K562 (cell line): Measurements from ENCODE around the gene SLC7A4. TPM values are rescaled to one million over a fixed set of nuclear protein-coding genes. Genes with fewer than 3 reads are reported as not detected.

Source experiments
- ARNT ChIP-seq, 2 experiments: fragments of 450-650 bp; IDR thresholded peaks; 2 replicates each; pipeline ENCODE4 v1.6.1; 2016; ENCODE audit warnings: mild to moderate bottlenecking in 1 of 2
- ATF4 ChIP-seq: fragments of 450-650 bp; formaldehyde crosslinking; IDR thresholded peaks from 2 replicates; pipeline ENCODE4 v1.4.0; 2022; ENCODE audit warnings: mild to moderate bottlenecking, moderate library complexity
- C11orf30 ChIP-seq: fragments of 450-650 bp; IDR thresholded peaks from 2 replicates; pipeline ENCODE4 v1.6.1; 2016; ENCODE audit warnings: low read depth, mild to moderate bottlenecking
- CBX1 ChIP-seq: sonication (generic); IDR thresholded peaks from 2 replicates; pipeline ENCODE4 v1.6.1; 2016; ENCODE audit warnings: antibody characterized with exemption, low read depth, mild to moderate bottlenecking
- CHD2 ChIP-seq: IDR thresholded peaks from 2 replicates; pipeline ENCODE4 v1.6.1; 2011; ENCODE audit warnings: low read depth, low read length
- E2F1 ChIP-seq: sonication (generic); formaldehyde crosslinking; IDR thresholded peaks from 2 replicates; pipeline ENCODE4 v1.8.1; 2023; ENCODE audit warnings: mild to moderate bottlenecking, missing genetic modification reagents, moderate library complexity
- FOXJ3 ChIP-seq: sonication (generic); formaldehyde crosslinking; IDR thresholded peaks from 2 replicates; pipeline ENCODE4 v1.4.0; 2020; ENCODE audit warnings: mild to moderate bottlenecking, missing genetic modification reagents
- KLF1 ChIP-seq: fragments of 450-650 bp; IDR thresholded peaks from 2 replicates; pipeline ENCODE4 v1.6.1; 2016; ENCODE audit warnings: missing genetic modification characterization, missing compliant biosample characterization
- MIER1 ChIP-seq: fragments of 450-650 bp; IDR thresholded peaks from 2 replicates; pipeline ENCODE4 v1.6.1; 2016; ENCODE audit warnings: antibody characterized with exemption, mild to moderate bottlenecking, low read depth
- NR2C2 ChIP-seq, 2 experiments: fragments of 200-800 bp in 1 of 2; sonication (Bioruptor generic) in 1 of 2; sonication (generic) in 1 of 2; formaldehyde crosslinking in 1 of 2; IDR thresholded peaks; 2 replicates each; pipeline versions ENCODE4 v1.6.1 to v1.8.0; 2016 to 2022; ENCODE audit warnings: mild to moderate bottlenecking in 1 of 2, missing compliant biosample characterization in 1 of 2, missing genetic modification characterization in 1 of 2, missing genetic modification reagents in 1 of 2
- NR4A1 ChIP-seq, 2 experiments: fragments of 250-450 bp in 1 of 2; fragments of 450-650 bp in 1 of 2; sonication (Bioruptor Pico) in 1 of 2; IDR thresholded peaks; 2 replicates each; pipeline versions ENCODE4 v1.4.0 to v1.6.1; 2016 to 2020; ENCODE audit warnings: mild to moderate bottlenecking in 2 of 2, missing compliant biosample characterization in 1 of 2, missing genetic modification characterization in 1 of 2, moderate library complexity in 1 of 2
- PHTF2 ChIP-seq: fragments of 250-450 bp; sonication (Bioruptor Pico); IDR thresholded peaks from 2 replicates; pipeline ENCODE4 v1.5.0; 2021; ENCODE audit warnings: mild to moderate bottlenecking
- PML ChIP-seq: IDR thresholded peaks from 2 replicates; pipeline ENCODE4 v1.6.1; 2012; ENCODE audit warnings: low read length, inconsistent platforms
- POLR2AphosphoS2 ChIP-seq: IDR thresholded peaks from 2 replicates; pipeline ENCODE4 v1.6.1; 2012; ENCODE audit warnings: low read length, improper control_type of control experiment
- RBM25 ChIP-seq: fragments of 200-400 bp; formaldehyde crosslinking; IDR thresholded peaks from 2 replicates; pipeline ENCODE4 v1.6.1; 2018; ENCODE audit warnings: low read length, low read depth, moderate library complexity; ENCODE audit not compliant: severe bottlenecking
- RFX7 ChIP-seq: fragments of 250-450 bp; sonication (Bioruptor Pico); IDR thresholded peaks from 2 replicates; pipeline ENCODE4 v1.5.1; 2021; ENCODE audit warnings: mild to moderate bottlenecking
- SREBF1 ChIP-seq: fragments of 150-350 bp; IDR thresholded peaks from 2 replicates; pipeline ENCODE4 v1.6.1; 2014; ENCODE audit warnings: antibody characterized with exemption, low read depth, low read length, borderline replicate concordance
- STAT5A ChIP-seq: IDR thresholded peaks from 2 replicates; pipeline ENCODE4 v1.6.1; 2012; ENCODE audit warnings: low read length, inconsistent platforms, borderline replicate concordance
- ZBTB17 ChIP-seq: fragments of 450-650 bp; formaldehyde crosslinking; IDR thresholded peaks from 2 replicates; pipeline ENCODE4 v1.4.0; 2020; ENCODE audit warnings: mild to moderate bottlenecking
- ZNF57 ChIP-seq: fragments of 450-650 bp; formaldehyde crosslinking; IDR thresholded peaks from 2 replicates; pipeline ENCODE4 v1.4.0; 2020; ENCODE audit warnings: mild to moderate bottlenecking, moderate library complexity
- ZNF589 ChIP-seq: fragments of 200-800 bp; sonication (Bioruptor generic); IDR thresholded peaks from 2 replicates; pipeline ENCODE4 v1.6.1; 2016; ENCODE audit warnings: low read depth, missing genetic modification characterization, missing compliant biosample characterization
- polyA plus RNA-seq, 8 experiments: library from polyadenylated mRNA; depleted of rRNA in 4 of 8; stranded (reverse) in 5 of 8; unstranded in 3 of 8; fragments of >200 nt; fragmentation: Nextera tagmentation in 2 of 8; fragmentation: Illumina TruSeq in 1 of 8; extraction: Ambion mirVana in 2 of 8; extraction: Trizol in 1 of 8; gene quantifications; 2 replicates each; pipeline versions ENCODE4 v1.2.1 to v1.2.3, GENCODE V29; 2011 to 2014; ENCODE audit warnings: inconsistent platforms in 1 of 8, missing spikeins in 1 of 8
- total RNA-seq, 7 experiments: library from RNA; depleted of rRNA in 6 of 7; stranded (reverse); fragments of >200 nt in 6 of 7; fragmentation: Illumina TruSeq in 2 of 7; extraction: Trizol in 2 of 7; gene quantifications; 2 replicates each; pipeline versions ENCODE4 v1.2.1 to v1.2.3, GENCODE V29; 2011 to 2021; ENCODE audit warnings: low replicate concordance in 1 of 7
- TF ChIP-seq, protein P1 (sequence below), 3 experiments: fragments of 200-800 bp in 1 of 3; sonication (Bioruptor generic) in 1 of 3; sonication (generic) in 1 of 3; formaldehyde crosslinking in 1 of 3; IDR thresholded peaks; 2 replicates each; pipeline versions ENCODE4 v1.6.1 to v1.8.0; 2016 to 2022; ENCODE audit warnings: mild to moderate bottlenecking in 2 of 3, missing compliant biosample characterization in 2 of 3, missing genetic modification characterization in 2 of 3, missing genetic modification reagents in 1 of 3
- TF ChIP-seq, protein P2 (sequence below), 2 experiments: fragments of 450-650 bp; conservative IDR thresholded peaks; 2 replicates each; pipeline ENCODE4 v1.6.1; 2017; ENCODE audit warnings: mild to moderate bottlenecking in 2 of 2, moderate library complexity in 2 of 2

SLC7A4 gene
- total and polyA plus RNA-seq, 9 of the 15 experiments (the other 6 are each of a cell fraction or from before 2014, with no cell fraction given) = not detected

- TF ChIP-seq RBM25 = no peak
- peak; percentile 8; the same call in 1 of the 2 replicates for TF ChIP-seq RFX7
- TF ChIP-seq, protein P1, sequence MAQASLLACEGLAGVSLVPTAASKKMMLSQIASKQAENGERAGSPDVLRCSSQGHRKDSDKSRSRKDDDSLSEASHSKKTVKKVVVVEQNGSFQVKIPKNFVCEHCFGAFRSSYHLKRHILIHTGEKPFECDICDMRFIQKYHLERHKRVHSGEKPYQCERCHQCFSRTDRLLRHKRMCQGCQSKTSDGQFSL (CRISPR knock-in tag; IDR thresholded peaks at IDR 0.05) = no peak
- TF ChIP-seq, protein P1 (tag; IDR thresholded peaks at IDR 0.05) = no peak
- TF ChIP-seq, protein P2, sequence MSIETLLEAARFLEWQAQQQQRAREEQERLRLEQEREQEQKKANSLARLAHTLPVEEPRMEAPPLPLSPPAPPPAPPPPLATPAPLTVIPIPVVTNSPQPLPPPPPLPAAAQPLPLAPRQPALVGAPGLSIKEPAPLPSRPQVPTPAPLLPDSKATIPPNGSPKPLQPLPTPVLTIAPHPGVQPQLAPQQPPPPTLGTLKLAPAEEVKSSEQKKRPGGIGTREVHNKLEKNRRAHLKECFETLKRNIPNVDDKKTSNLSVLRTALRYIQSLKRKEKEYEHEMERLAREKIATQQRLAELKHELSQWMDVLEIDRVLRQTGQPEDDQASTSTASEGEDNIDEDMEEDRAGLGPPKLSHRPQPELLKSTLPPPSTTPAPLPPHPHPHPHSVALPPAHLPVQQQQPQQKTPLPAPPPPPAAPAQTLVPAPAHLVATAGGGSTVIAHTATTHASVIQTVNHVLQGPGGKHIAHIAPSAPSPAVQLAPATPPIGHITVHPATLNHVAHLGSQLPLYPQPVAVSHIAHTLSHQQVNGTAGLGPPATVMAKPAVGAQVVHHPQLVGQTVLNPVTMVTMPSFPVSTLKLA (conservative IDR thresholded peaks at IDR 0.05) = no peak
- TF ChIP-seq NR2C2 (CRISPR knock-in tag; IDR thresholded peaks at IDR 0.05) = no peak
- TF ChIP-seq NR2C2 (tag; IDR thresholded peaks at IDR 0.05) = no peak
- no peak for TF ChIP-seq MIER1
- TF ChIP-seq CHD2 = peak; percentile 97
- TF ChIP-seq PML = no peak
- TF ChIP-seq ATF4 (CRISPR knock-in tag) = peak; percentile 72
- peak; percentile 82 for TF ChIP-seq SREBF1
- TF ChIP-seq ZNF589 = no peak
- no peak for TF ChIP-seq FOXJ3
- peak; percentile 99 for TF ChIP-seq KLF1
- peak; percentile 96 for TF ChIP-seq POLR2AphosphoS2
- TF ChIP-seq ZBTB17 = peak; percentile 82
- TF ChIP-seq STAT5A = no peak
- no peak for TF ChIP-seq CBX1
- TF ChIP-seq ARNT (IDR thresholded peaks at IDR 0.05) = no peak
- TF ChIP-seq E2F1 = peak; percentile 99
- no peak for TF ChIP-seq C11orf30
- TF ChIP-seq ZNF57 (CRISPR knock-in tag) = peak; percentile 78
- peak; percentile 14 for TF ChIP-seq PHTF2 (CRISPR knock-in tag)
- peak; percentile 98 for TF ChIP-seq NR4A1 (CRISPR knock-in tag; IDR thresholded peaks at IDR 0.05)
- no peak for TF ChIP-seq NR4A1 (tag; IDR thresholded peaks at IDR 0.05)
These were observed 30.6 kb downstream of the SLC7A4 start, which contains the start of gene THAP7 (continued) for GRCh38 chr22:21001601-21002325.
